B cell (primary cell): Measurements from ENCODE around the gene PSORS1C1. TPM values are rescaled to one million over a fixed set of nuclear protein-coding genes. Genes with fewer than 3 reads are reported as not detected.

Experiments used
- ATAC-seq: fragments of 200-7000 bp; cut with Tn5 transposase; one replicate; pipeline ENCODE4 v1.10.0; 2021; ENCODE audit warnings: low read depth, mild to moderate bottlenecking, moderate number of reproducible peaks, moderate library complexity
- CTCF ChIA-PET: fragments of 350-600 bp; sonication (Branson Sonifier 250); formaldehyde crosslinking; loops from one replicate; lab custom pipeline; 2021; ENCODE audit warnings: antibody characterized with exemption, inconsistent platforms; lab: Charles Lee
- POLR2A ChIA-PET: fragments of 350-600 bp; sonication (Branson Sonifier 250); formaldehyde crosslinking; loops from one replicate; lab custom pipeline; 2021; ENCODE audit warnings: antibody characterized with exemption; lab: Charles Lee
- DNase-seq: peaks from one replicate; pipeline ENCODE4 v3.0.0; 2013
- H2AFZ ChIP-seq: 2 replicates; pipeline ENCODE4 v1.6.1; 2012; ENCODE audit warnings: mild to moderate bottlenecking, low read depth, low read length; ENCODE audit not compliant: insufficient read depth, poor library complexity, severe bottlenecking
- H3K27ac ChIP-seq, 2 donors: 1 replicate in 1 of 2; 2 replicates in 1 of 2; pipeline ENCODE4 v1.5.1; 2012 to 2013; ENCODE audit warnings: low read length in 2 of 2, mild to moderate bottlenecking in 2 of 2, moderate library complexity in 1 of 2
- H3K27me3 ChIP-seq, 4 experiments: fragments of 200-600 bp in 1 of 4; sonication (generic) in 1 of 4; replicated peaks in 1 of 4; 1 replicate in 2 of 4; 2 replicates in 2 of 4; pipeline versions ENCODE4 v1.6.1 to v1.7.0; 2013 to 2016; ENCODE audit warnings: low read length in 3 of 4, mild to moderate bottlenecking in 2 of 4, mixed read lengths in 1 of 4, moderate library complexity in 1 of 4; ENCODE audit not compliant: insufficient read depth in 4 of 4, control insufficient read depth in 3 of 4; ENCODE audit errors: control extremely low read depth in 1 of 4
- H3K36me3 ChIP-seq, 2 experiments: replicated peaks in 1 of 2; 1 replicate in 1 of 2; 2 replicates in 1 of 2; pipeline versions ENCODE4 v1.6.1 to v1.7.1; 2013; ENCODE audit warnings: low read length in 1 of 2; ENCODE audit not compliant: insufficient read depth in 2 of 2, control insufficient read depth in 1 of 2; ENCODE audit errors: control extremely low read depth in 1 of 2, extremely low read depth in 1 of 2
- H3K4me1 ChIP-seq, 2 donors: fragments of 200-600 bp in 1 of 2; sonication (generic) in 1 of 2; 1 replicate in 1 of 2; 2 replicates in 1 of 2; pipeline versions ENCODE4 v1.5.1 to v1.6.1; 2013 to 2017; ENCODE audit warnings: low read length in 2 of 2; ENCODE audit not compliant: control insufficient read depth in 2 of 2, insufficient read depth in 2 of 2
- H3K4me2 ChIP-seq: replicated peaks from 2 replicates; pipeline ENCODE3; 2012; ENCODE audit warnings: mild to moderate bottlenecking, low read depth, low read length; ENCODE audit not compliant: poor library complexity, severe bottlenecking
- H3K4me3 ChIP-seq, 5 experiments: fragments of 200-600 bp in 1 of 5; sonication (generic) in 1 of 5; 1 replicate in 3 of 5; 2 replicates in 2 of 5; pipeline versions ENCODE4 v1.5.1 to v1.7.0; 2011 to 2016; ENCODE audit warnings: low read length in 4 of 5, mild to moderate bottlenecking in 4 of 5, low read depth in 2 of 5, control low read depth in 1 of 5, moderate library complexity in 1 of 5; ENCODE audit not compliant: insufficient read depth in 1 of 5; ENCODE audit errors: control extremely low read depth in 1 of 5, extremely low read depth in 1 of 5
- H3K79me2 ChIP-seq: fragments of 200-600 bp; sonication (generic); one replicate; pipeline ENCODE4 v1.6.0; 2016; ENCODE audit warnings: low read length; ENCODE audit not compliant: control insufficient read depth, insufficient read depth
- H3K9ac ChIP-seq: fragments of 200-600 bp; sonication (generic); 2 replicates; pipeline ENCODE4 v1.6.1; 2017; ENCODE audit warnings: mild to moderate bottlenecking, low read length, moderate library complexity
- H3K9me3 ChIP-seq, 3 donors: one replicate each; pipeline versions ENCODE4 v1.6.1 to v1.7.1; 2013; ENCODE audit warnings: low read length in 2 of 3; ENCODE audit not compliant: control insufficient read depth in 2 of 3, insufficient read depth in 1 of 3; ENCODE audit errors: control extremely low read depth in 1 of 3
- H4K20me1 ChIP-seq: 2 replicates; pipeline ENCODE4 v1.6.0; 2012; ENCODE audit warnings: mild to moderate bottlenecking, low read length; ENCODE audit not compliant: insufficient read depth, control insufficient read depth, poor library complexity, severe bottlenecking
- H3K27ac Mint-ChIP-seq: one replicate; pipeline ENCODE4 v1.8.0; 2021; ENCODE audit warnings: mixed read lengths
- H3K27me3 Mint-ChIP-seq: one replicate; pipeline ENCODE4 v1.8.0; 2021; ENCODE audit warnings: mixed read lengths
- H3K4me1 Mint-ChIP-seq: one replicate; pipeline ENCODE4 v1.8.0; 2021; ENCODE audit warnings: mixed read lengths
- H3K4me3 Mint-ChIP-seq: one replicate; pipeline ENCODE4 v1.8.0; 2021; ENCODE audit warnings: mixed read lengths
- H3K9me3 Mint-ChIP-seq: one replicate; pipeline ENCODE4 v1.8.0; 2022; ENCODE audit warnings: mixed read lengths; ENCODE audit not compliant: insufficient read depth
- CTCF ChIP-seq: fragments of 200-600 bp; IDR thresholded peaks from one replicate; pipeline ENCODE4 v1.8.0; 2022; ENCODE audit warnings: antibody characterized with exemption, mild to moderate bottlenecking
- EZH2 ChIP-seq: IDR thresholded peaks from 2 replicates; pipeline ENCODE4 v1.6.1; 2012; ENCODE audit warnings: borderline replicate concordance, low read depth, mild to moderate bottlenecking, moderate library complexity, low read length; ENCODE audit not compliant: insufficient read depth, poor library complexity, severe bottlenecking
- WGBS: methylation state at CpG from one replicate; pipeline ENCODE4 v1.1.5; 2013; ENCODE audit warnings: missing lambda C conversion rate; ENCODE audit not compliant: insufficient coverage; 5-methylcytosine and 5-hydroxymethylcytosine counted together
- intact Hi-C: fragments of 100-400 bp; cut with micrococcal nuclease; formaldehyde crosslinking; loops from one replicate; pipeline ENCODE4 v1.10.0; 2022
- polyA plus RNA-seq: library from polyadenylated mRNA; depleted of rRNA; stranded (reverse); fragments of >200 nt; gene quantifications from 2 replicates; pipeline ENCODE4 v1.2.3, GENCODE V29; 2012
- total RNA-seq, 2 donors: library from RNA; stranded (reverse); fragments of 120-200 nt in 1 of 2; gene quantifications; 1 replicate in 1 of 2; 2 replicates in 1 of 2; pipeline versions ENCODE4 v1.2.3 to v1.2.4, GENCODE V29; 2013 to 2022

PSORS1C1 gene
- total and polyA plus RNA-seq, 2 donors (not counting 1 experiment from before 2014, with no cell fraction given) = not detected

DNA sequence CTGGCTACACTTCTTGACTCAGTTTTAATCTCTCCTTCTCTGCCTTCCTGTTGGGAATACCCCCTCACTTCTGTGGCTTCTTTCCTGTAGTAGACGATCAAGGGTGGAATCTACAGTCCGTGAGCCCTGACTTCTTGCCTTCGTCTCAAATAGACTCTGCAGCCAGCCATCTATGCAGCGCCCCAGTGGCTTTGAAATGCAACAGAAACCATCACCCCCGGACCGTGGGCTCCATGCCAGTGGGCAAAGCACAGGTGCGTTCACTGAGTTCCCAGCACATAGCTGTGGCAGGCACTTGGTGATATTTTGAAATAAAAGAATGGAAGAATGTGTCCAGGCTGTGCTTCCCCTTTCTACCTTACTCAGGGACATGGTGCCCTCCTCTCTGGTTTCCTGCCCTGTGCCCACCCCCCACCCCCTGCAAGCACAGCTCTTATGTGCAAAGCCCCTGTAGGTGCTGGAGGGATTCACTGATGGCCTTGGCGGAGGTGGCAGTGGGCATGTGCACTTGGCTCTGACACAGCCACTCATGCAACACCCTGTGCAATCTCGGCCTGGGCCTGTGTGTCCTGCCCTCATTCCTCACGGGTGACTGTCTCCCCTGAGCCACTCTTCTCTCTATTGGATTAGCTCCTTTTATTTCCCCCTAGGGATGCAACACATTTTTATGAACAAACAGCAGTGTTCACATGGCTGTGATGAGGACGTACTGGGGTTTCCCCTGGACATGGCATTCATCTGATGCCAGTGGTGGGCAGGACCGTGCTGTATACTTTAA is 11.2 kb downstream of the PSORS1C1 start:
- Mint-ChIP-seq H3K27me3 (peaks cover 26% of the 10 kb centered on the region), H3K4me3 (no peak overlapping the region), H3K9me3 (no peaks in the 10 kb centered on the region), H3K4me1 (peaks cover 4% of the 10 kb centered on the region), H3K27ac (no peak overlapping the region)
- Histone ChIP-seq H3K4me3 (no peak overlapping the region), H3K27me3 (peaks cover 0 to 7% (median 3%) of the 10 kb centered on the region in 4 experiments), H3K27ac (no peak overlapping the region), H3K4me1 (peaks cover 0 to 3% of the 10 kb centered on the region in 2 donors), H3K9me3 (no peaks in the 10 kb centered on the region), H3K79me2 (no peaks in the 10 kb centered on the region), H2AFZ (no peak overlapping the region), H3K9ac (no peak overlapping the region), H3K4me2 (no peak overlapping the region), H4K20me1 (no peaks in the 10 kb centered on the region), H3K36me3 (no peaks in the 10 kb centered on the region)
- intact Hi-C loops = no loop called here
- TF ChIP-seq EZH2 (no peak), CTCF (no peak)
- CTCF ChIA-PET = interaction anchor here (0.7 to 2.2 kb wide), 3 partner anchors 9 to 66 kb away, joined by 3 to 8 read pairs (median 6); no protein-coding TSS in a partner anchor
- POLR2A ChIA-PET = interaction anchor here (0.6 kb wide), 1 partner anchor 258 kb away, joined by 3 read pairs; no protein-coding TSS in a partner anchor
- DNase-seq (no peak), ATAC-seq (no peak)
- WGBS = 75% methylated on average over 9 of the region's 12 CpGs
